GM19240 (cell line): ENCODE data around the gene TMEM187.

Experiments
- DNase-seq: peaks from one replicate; pipeline ENCODE4 v3.0.0; 2011; ENCODE audit warnings: low spot score; ENCODE audit not compliant: insufficient read length

TMEM187 gene

DNA sequence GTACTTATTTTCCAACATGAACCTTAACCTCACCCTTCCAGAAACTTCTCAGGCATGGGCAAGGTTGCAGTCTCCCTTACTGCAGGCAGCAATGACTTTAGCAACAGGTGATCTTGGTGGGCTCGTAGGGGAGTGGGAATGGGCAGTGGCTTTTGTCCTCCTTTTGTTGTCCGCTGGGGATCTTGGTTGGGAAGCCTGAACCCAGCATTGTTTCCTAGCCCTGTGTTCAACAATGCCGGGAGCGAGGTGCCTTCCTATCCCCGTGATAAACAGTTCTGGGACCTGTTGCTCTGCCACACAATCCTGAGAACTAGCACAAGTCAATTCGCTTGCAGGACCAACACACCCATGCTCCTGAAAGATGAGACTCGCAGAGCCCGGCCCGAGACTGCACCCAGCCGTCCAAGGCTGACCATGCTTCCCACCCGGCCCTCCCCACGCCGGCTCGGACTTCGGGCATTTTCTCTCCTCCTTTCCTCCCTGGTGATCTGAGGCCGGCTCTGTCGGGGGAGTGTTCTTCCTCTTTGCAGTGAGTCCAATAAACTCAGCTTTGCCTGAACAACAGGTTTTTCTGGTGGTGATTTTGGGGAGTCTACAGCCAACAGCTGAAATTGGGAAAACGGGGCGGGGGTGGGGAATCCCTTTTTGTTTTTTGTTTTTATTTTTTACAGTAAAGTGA is 26.9 kb downstream of the TMEM187 start:
- no peak for DNase-seq

DNA sequence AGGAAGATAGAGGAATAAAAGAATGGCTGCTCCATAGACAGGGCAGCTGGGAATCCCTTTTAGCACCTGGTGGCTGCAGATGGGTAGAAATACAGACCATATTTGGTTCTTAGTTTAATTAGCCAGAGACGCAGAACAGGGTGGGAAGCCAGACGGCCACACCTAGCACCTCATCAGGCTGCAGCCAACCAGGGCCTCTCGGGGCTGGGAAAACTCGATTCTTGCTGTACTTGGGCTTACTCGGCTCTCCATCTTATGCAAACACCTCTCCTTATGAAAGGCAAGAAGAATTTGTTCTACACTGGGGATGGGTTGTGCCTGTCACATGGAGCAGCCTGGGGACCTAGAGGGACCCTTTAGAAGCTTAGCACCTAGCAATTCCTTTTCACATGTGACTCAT is 27.5 kb downstream of the TMEM187 start:
- no peak for DNase-seq

- DNase-seq: no peak
Observed at GRCh38 chrX:154002215-154002719, 29.7 kb downstream of the TMEM187 start.

DNA sequence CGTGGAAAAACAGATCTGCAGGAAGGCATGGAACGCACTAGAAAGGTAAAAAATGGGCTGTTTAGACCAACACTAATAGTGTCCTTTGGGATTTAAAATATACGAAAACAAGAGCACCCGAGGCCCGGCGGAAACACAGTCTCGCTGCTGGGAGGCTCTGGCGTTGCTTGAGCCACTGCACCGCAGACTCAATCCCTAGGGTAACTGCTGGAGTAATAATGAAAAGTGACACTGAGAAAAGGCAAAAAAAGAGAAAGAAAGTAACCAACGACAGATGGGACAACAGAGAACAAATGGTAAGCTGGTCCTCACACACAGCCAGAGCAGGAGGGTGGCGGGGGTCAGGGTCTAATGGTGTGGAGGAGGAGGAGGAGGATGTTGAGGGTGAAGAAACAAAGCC is 31.8 kb downstream of the TMEM187 start:
- no peak for DNase-seq

DNA sequence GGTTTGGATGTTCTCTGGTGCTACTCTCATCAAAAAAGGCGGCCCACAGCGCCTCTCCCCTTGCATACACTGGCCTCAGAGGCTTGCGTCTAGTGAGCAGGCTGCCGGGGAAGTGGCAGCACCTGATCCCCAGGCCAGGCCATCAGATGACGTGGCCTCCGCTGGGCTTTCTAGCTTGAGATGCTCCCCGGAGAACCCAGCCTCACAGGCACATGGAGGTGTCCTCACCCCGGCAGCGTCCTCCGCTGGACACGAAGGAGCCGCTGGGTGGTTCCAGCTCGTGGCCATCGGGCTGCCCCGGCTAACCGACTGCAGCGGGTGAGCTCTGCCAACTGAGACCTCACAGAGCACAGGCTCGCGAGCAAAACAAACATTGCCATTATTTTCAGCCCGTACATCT is 34.4 kb downstream of the TMEM187 start:
- no peak for DNase-seq

DNA sequence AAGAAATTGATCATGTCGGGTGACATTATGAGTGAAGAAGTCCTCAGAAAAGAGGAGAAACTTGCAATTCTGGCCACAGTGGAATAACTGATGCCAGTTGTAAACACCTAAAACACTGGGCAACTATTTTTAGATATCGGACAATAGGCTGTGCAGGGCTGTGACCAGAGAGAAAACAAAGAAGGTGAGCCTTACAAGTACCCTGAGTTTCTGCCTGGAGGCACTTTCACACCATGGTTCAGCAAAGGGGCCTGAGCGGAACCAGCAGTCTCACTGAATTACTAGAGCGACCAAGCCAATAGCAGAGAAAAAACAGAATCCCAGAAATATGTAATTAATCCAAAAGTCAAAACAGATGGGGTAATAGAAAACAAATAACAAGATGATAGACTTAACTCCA is 36.0 kb downstream of the TMEM187 start:
- DNase-seq: no peak

DNA sequence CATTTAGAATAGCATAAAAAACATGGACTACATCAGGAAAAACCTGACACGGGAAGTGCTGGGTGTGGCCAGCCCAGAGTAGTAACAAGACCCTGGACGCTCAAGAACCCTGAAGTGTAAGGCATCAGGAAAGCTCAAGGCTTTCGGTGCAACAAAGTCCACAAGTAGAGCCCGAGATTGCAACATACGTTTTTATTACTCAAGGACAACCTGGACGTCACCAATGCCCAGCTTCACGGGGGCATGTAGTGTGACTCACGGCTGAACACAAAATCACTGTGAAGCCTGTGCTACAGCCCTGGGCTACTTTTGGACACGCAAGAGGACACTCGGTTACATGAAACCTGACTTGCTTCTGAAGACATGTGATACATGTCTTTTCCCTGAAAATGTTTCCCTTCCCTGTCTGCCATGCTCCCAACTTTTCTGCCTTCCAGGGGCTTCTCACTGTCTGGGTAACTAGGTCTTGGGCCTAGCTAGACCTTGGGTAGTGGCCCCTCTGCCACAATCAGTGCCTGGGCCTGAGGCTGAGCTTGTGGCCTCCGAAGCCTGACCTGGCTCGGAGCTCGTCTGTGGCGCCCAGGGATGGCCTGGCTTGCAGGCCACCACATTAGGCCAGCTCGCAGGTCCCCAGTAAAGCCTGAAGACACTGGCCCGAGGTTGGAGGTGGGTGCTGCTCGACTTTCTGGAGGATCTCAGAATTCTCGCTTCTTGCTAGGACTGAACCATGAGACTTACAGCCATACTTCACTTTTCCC is 38.0 kb downstream of the TMEM187 start:
- no peak for DNase-seq

DNA sequence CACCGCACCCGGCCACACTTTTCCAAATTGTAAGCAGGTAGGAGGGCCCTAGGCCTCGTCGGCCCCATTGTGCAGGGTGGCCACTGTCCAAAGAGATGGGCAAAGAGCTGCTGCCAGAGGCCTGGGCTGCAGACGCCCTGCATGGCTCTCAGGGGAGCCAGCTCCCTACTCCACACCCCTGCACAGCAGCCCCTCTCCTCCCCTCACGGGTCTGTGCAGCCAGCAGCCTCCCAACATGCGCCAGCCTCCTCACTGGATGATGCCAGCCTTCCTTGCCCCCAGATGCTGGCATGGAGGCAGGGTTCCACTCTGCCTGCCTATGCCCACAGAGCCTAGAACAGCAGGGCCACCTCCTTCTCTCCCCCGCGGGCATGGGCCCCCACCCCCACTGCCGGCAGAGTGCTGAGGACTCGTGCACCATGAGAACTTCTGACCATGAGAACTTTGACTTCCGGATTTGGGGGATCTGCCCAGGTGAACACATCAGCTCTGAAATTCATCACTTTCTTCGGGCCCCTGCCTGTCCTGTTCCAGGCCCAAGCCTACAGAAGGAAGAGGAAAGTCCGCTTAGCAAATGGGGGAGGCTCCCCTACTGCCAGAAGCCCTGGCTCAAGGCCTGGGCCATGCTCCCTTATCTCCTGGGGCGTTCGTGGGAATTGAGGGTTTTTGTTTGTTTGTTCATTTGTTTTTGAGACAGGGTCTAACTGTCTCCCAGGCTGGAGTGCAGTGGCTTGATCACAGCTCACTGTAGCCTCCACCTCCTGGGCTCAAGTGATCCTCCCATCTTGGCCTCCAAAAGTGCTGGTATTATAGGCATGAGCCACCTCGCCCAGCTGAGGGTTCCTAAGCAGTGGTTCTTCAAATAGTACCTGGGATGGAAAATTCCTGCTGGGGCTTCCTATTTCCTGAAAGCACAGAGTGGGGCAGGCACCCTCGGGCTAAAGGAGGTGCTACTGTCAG is 39.1 kb downstream of the TMEM187 start:
- DNase-seq: no peak

GRCh38 chrX:154012336-154012991 is 39.9 kb downstream of the TMEM187 start:
- no peak for DNase-seq

GRCh38 chrX:154013001-154013421 is 40.5 kb downstream of the TMEM187 start:
- no peak for DNase-seq

DNA sequence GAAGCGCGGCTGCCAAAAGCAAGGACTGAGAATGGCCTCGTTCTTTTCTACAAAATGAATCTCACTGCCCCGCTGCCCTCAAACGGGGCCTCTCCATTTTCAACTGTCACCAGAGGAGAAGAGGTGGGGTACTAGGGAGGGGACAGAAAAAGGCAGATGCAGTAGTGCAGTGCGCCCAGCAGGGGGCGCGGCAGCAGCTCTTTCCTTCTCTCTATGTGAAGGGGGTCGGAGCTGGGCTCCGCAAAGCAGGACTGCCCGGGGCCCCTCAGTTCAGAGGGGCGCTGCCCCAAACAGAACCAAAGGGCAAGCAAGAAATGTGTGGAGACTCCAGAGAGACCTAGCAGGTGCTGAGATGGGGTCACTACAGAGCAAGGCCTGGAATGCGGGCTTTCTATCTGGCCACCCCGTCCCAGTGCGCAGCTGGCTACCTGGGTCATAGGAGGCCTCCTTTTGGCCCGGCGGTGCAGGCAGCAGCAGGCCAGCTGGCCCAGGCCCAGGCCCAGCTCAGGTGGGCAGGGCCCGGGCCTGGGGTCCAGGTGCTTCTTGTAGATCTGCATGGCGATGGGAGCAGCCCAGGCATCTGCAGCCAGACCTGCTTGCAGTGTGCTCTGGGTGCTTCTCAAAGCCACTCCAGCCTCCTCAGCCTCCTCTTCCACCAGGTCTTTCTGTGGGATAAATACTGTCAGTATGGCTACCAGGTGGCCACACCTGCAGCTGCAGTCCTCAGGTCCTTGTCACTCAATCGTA is 41.2 kb downstream of the TMEM187 start:
- no peak for DNase-seq

DNA sequence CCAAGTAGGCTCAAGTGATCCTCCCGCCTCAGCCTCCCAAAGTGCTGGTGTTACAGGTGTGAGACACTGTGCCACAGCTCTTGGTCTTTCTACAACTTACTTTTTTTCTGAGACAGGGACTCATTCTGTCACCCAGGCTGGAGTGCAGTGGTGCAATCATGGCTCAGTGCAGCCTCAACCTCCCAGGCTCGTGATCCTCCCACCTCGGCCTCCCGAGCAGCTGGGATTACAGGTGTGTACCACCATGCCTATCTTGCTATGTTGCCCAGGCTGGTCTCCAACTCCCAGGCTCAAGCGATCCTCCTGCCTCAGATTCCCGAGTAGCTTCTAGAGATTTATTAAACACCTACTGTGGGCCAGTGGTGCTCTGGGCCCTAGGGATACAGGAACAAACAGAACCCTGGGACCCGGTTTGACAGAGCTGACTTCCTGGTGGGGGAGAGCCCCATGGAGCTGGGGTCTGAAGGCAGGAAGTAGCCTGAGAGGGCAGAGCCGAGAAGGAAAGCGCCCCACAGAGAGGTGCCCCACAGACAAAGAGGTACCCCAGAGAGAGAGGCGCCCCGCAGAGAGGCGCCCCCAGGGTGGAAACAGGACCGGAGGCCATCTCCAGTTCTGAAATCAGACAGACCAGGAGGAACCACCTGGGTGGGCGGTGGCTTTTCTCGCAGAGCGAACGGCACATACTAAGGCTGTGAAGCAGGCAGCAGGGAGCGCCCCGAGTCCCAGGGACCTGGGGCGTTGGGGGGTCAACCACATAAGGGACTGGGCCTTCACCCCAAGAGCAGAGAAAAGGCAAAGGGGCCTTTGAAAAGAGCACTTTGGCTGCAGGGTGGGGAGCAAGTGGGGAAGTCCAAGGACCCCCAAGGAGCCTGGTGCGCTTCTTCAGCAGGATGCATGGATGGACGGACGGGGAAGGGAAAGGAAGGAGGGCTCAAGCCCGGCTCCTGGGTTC is 42.2 kb downstream of the TMEM187 start:
- DNase-seq: no peak

- DNase-seq: no peak
Observed at GRCh38 chrX:154015581-154016264, 43.2 kb downstream of the TMEM187 start.

GRCh38 chrX:154016366-154017076 is 44.0 kb downstream of the TMEM187 start:
- DNase-seq: no peak

- DNase-seq: no peak
Observed at GRCh38 chrX:154017766-154018517, 45.4 kb downstream of the TMEM187 start.

DNA sequence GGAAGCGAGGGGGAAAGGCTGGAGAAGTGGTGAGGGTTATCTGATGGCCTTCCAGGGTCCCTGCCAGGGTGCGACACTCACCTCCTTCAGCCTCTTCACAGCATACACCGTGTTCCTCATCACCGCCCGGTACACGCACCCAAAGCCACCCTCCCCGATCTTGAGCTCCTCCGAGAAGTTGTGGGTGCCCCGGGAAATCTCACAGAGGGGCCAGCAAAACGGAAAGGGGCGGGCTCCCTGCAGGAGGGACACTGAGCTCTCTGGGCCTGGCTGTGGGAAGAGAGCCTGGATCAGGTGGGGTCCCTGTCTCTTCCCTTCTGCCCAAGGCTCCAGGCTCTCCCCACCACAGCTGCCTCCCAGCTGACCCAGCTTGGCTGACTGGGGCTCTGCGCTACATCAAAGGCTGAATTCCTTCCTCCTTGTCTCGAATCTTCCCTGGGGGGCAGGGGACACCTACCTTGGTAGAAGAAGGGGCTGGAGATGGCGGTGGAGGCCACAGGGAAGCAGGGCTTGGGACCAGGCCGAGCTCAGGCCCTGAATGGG is 46.0 kb downstream of the TMEM187 start:
- no peak for DNase-seq

DNA sequence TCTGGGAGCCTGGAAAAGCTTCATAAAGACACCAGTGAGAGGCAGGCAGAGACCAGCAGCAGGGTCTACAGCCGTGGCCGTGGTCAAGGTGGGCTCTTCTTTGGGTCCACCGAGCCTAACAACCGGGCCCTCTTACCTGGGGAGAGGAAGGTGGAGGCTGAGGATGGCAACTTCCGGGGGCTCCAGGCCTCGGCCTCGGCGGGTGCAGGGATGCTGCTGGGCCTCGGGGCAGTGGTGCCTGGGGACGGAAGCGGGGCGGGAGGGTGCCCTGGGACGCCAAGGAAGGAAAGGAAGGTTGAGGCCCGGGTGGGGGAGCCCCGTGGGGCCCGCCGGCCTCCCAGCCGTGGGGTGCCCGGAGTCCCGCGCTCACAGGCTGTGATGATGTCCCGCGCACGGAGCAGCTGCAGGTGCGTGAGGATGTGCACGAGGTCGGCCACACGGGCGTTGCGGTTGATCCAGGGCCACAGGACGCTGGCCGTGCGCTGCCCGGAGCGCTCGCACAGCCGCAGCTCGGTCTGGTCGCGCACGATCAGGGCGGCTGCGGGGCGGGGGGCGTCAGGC is 46.6 kb downstream of the TMEM187 start:
- no peak for DNase-seq
